ENCODE results near the gene IL31RA. TPM values are rescaled to one million over a fixed set of nuclear protein-coding genes. Genes with fewer than 3 reads are reported as not detected.

IL31RA gene
- polyA plus RNA-seq, 1 experiment: 1.9 TPM

DNA sequence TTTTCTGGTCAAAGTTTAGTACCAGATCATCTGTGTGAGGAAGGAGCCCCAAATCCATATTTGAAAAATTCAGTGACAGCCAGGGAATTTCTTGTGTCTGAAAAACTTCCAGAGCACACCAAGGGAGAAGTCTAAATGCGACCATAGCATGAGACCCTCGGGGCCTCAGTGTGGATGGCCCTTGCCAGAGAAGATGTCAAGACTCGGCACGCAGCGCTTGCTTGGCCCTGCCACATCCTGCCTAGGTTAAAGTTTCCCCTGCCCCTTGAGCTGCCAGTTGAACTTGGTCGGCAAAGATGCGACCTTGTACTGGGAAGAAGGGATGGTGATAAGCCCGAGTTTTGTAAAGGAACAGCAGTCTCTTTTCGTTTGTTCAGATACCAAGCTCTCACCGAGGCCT lies 65.8 kb downstream of the IL31RA start:
- ChIA-PET CTCF (interaction anchor here (1.4 kb wide), 1 partner anchor 19 kb away, joined by 7 read pairs; no protein-coding TSS in a partner anchor), POLR2A (no interaction called here)
- Histone ChIP-seq H3K4me3 (ENCODE audit: low read depth, low read length) (no peak overlapping the region), H3K9me3 (ENCODE audit: control insufficient read depth, insufficient read depth, low read length) (no peaks in the 10 kb centered on the region), H3K27ac (ENCODE audit: low read depth, low read length) (no peak overlapping the region), H3K27me3 (ENCODE audit: control insufficient read depth, insufficient read depth, low read length) (no peaks in the 10 kb centered on the region)
- TF ChIP-seq, protein P1, sequence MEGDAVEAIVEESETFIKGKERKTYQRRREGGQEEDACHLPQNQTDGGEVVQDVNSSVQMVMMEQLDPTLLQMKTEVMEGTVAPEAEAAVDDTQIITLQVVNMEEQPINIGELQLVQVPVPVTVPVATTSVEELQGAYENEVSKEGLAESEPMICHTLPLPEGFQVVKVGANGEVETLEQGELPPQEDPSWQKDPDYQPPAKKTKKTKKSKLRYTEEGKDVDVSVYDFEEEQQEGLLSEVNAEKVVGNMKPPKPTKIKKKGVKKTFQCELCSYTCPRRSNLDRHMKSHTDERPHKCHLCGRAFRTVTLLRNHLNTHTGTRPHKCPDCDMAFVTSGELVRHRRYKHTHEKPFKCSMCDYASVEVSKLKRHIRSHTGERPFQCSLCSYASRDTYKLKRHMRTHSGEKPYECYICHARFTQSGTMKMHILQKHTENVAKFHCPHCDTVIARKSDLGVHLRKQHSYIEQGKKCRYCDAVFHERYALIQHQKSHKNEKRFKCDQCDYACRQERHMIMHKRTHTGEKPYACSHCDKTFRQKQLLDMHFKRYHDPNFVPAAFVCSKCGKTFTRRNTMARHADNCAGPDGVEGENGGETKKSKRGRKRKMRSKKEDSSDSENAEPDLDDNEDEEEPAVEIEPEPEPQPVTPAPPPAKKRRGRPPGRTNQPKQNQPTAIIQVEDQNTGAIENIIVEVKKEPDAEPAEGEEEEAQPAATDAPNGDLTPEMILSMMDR (IDR thresholded peaks at IDR 0.05; ENCODE audit: low read depth, low read length): no peak
- DNase-seq (ENCODE audit: low read depth, low spot score): no peak

DNA sequence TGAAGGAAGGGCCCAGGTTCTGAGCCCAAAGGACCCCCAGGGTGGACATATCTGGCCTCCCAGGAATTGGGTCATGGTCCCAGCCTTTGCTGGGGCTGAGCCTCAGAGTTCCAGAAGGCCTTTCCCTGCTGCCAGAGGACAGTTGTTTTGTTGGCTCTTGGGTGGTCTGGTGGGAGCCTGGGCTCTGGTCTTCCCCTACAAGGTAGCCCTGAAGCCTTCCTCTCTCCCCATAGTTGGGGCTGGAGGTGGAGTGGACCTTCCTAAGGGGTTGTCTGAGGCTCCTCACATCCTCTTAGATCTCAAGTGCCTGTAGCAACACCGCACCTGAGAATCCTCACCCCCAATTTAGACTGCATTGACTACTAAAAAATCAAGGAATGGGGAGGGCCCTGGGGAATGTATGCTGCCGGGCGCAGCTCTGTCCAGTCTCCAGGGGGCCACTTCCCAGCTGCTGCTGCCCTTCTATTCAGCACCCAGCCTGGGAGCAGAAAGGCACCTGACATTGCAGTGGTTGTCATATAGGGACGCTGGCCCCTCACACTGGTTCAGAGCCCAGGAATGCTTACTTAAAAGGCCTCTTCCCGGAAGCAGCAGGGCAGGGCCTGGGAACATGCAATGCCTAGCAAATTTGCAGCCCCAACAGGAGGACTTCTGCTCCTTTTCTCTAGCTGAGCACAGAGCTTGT lies 66.4 kb downstream of the IL31RA start:
- POLR2A ChIA-PET: no interaction called here
- Histone ChIP-seq H3K4me3 (ENCODE audit: low read depth, low read length) (no peak overlapping the region), H3K27me3 (ENCODE audit: control insufficient read depth, insufficient read depth, low read length) (no peaks in the 10 kb centered on the region), H3K27ac (ENCODE audit: low read depth, low read length) (no peak overlapping the region), H3K9me3 (ENCODE audit: control insufficient read depth, insufficient read depth, low read length) (no peaks in the 10 kb centered on the region)
- CTCF ChIA-PET: no interaction called here
- no peak for DNase-seq (ENCODE audit: low read depth, low spot score)
- TF ChIP-seq, protein P1 (IDR thresholded peaks at IDR 0.05; ENCODE audit: low read depth, low read length): no peak

DNA sequence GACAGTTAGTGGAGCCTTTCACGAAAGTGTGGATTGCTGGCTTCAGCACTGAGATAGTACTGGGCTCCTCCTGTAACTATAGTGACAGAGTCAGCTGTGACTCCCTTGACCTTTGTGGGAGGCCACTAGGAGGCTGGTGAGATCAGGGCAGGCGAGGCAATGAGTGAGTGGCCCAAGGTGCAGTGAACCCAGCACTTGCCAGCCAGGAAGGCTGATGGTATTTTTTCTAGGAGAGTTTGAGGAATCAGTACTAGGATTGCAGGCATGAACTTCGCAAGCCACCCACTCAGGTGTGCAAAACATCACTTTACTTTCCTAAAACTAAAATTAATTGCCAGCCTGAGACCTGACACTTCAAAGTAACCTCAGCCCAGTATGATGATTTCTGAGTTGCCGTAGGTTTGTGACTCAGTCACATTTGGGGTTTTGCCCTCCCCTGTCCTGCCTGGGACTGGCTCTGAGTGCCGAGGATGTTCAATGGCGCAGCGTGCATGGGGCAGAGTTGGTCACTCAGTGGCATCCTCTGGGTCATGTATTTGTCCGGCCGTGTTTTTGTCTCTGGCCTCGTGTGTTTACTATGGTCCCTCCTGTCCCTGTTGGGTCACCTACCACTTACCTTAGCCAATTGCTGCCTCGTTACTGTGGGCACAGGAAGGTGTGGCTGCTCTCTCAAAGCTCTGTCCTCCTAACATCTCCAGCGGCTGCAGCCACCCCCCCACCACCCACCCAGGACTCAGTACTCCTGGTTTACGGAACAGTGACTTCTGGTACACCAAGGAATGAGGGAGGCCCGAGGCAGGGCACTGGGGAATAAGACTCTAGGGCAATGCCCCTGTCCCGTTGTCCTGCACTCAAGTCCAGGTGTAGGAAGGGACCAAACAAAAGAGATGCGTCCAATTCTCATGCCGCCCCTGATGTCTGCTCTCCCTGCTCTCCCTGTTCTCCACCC lies 67.2 kb downstream of the IL31RA start:
- Histone ChIP-seq H3K4me3 (ENCODE audit: low read depth, low read length) (no peak overlapping the region), H3K27me3 (ENCODE audit: control insufficient read depth, insufficient read depth, low read length) (no peaks in the 10 kb centered on the region), H3K27ac (ENCODE audit: low read depth, low read length) (no peak overlapping the region), H3K9me3 (ENCODE audit: control insufficient read depth, insufficient read depth, low read length) (no peaks in the 10 kb centered on the region)
- DNase-seq (ENCODE audit: low read depth, low spot score): no peak
- POLR2A ChIA-PET: no interaction called here
- CTCF ChIA-PET: no interaction called here
- TF ChIP-seq, protein P1 (IDR thresholded peaks at IDR 0.05; ENCODE audit: low read depth, low read length): no peak

DNA sequence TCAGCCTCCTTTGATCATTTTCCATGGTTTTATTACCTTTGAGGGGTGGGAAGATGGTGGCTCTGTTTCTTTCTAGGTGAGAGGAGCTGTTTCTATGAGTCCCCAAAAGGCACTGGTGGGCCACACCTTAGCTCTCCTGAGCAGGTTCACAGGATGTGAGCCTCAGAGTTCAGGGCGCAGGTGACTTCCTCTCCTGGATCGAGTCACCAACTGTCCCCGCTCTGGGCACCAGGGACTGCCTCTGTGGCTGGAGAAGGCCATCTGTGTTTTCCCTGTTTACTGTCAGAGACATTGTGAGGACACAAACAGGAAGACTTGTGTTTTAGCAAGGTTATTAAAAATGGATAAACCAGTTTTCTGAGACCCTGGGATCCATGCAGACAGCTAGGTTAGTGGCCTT lies 68.5 kb downstream of the IL31RA start:
- ChIA-PET CTCF (interaction anchor here (1.5 kb wide), 1 partner anchor 228 kb away, joined by 6 read pairs; no protein-coding TSS in a partner anchor), POLR2A (no interaction called here)
- no peaks in the 10 kb centered on the region for H3K27me3 ChIP-seq (ENCODE audit: control insufficient read depth, insufficient read depth, low read length)
- TF ChIP-seq, protein P1 (IDR thresholded peaks at IDR 0.05; ENCODE audit: low read depth, low read length): no peak
- no peaks in the 10 kb centered on the region for H3K9me3 ChIP-seq (ENCODE audit: control insufficient read depth, insufficient read depth, low read length)
- H3K27ac ChIP-seq (ENCODE audit: low read depth, low read length): no peak overlapping the region
- no peak overlapping the region for H3K4me3 ChIP-seq (ENCODE audit: low read depth, low read length)
- no peak for DNase-seq (ENCODE audit: low read depth, low spot score)

DNA sequence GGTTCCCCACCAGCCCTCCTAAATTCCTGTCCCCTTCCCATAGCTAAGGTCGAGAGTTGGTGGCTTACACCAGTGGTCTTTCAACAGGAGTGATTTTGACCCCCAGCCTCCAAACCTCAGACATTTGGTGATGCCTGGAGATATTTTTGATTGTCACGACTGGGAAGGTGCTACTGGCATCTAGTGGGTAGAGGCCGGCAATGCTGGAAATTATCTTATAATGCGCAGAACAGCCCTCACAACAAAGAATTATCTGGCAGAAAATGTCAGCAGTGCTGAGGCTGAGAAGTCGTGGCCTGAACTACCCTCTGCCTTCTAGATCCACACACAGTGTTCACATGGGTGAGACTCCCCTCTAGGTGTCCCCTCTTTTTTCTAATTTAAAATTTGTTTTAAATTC lies 69.6 kb downstream of the IL31RA start:
- no peak for DNase-seq (ENCODE audit: low read depth, low spot score)
- H3K9me3 ChIP-seq (ENCODE audit: control insufficient read depth, insufficient read depth, low read length): no peaks in the 10 kb centered on the region
- H3K4me3 ChIP-seq (ENCODE audit: low read depth, low read length): no peak overlapping the region
- ChIA-PET POLR2A (no interaction called here), CTCF (interaction anchor here (0.5 to 1.5 kb wide), 5 partner anchors 10 to 229 kb away, joined by 3 to 6 read pairs (median 4); no protein-coding TSS in a partner anchor)
- H3K27ac ChIP-seq (ENCODE audit: low read depth, low read length): no peak overlapping the region
- TF ChIP-seq, protein P1 (IDR thresholded peaks at IDR 0.05; ENCODE audit: low read depth, low read length): peak; percentile 54
- no peaks in the 10 kb centered on the region for H3K27me3 ChIP-seq (ENCODE audit: control insufficient read depth, insufficient read depth, low read length)

All from AG04450 (cell line).